GM19240 (cell line): ENCODE measurements around the gene OLFM1.
"Not testable (repeated sequence)": the region's sequence is repeated elsewhere in the genome, so short reads cannot be mapped to it uniquely, and the experiment has no call there.

Experiments
- DNase-seq: peaks from one replicate; pipeline ENCODE4 v3.0.0; 2011; ENCODE audit warnings: low spot score; ENCODE audit not compliant: insufficient read length

OLFM1 gene

GRCh38 chr9:135060461-135061116 is 26.9 kb upstream of the OLFM1 start:
- DNase-seq = no peak

- DNase-seq = no peak
Measured at GRCh38 chr9:135061441-135061840, 26.0 kb upstream of the OLFM1 start.

- DNase-seq = no peak
Measured at GRCh38 chr9:135062254-135062653, 25.2 kb upstream of the OLFM1 start.

- not testable (repeated sequence) for DNase-seq
Measured at GRCh38 chr9:135063466-135063865, 24.0 kb upstream of the OLFM1 start.

- not testable (repeated sequence) for DNase-seq
Measured at GRCh38 chr9:135063888-135064287, 23.6 kb upstream of the OLFM1 start.

- DNase-seq = no peak
Measured at GRCh38 chr9:135065151-135065550, 22.3 kb upstream of the OLFM1 start.

GRCh38 chr9:135065804-135066203 is 21.7 kb upstream of the OLFM1 start:
- no peak for DNase-seq

- DNase-seq = no peak
Measured at GRCh38 chr9:135066291-135066690, 21.2 kb upstream of the OLFM1 start.

GRCh38 chr9:135067096-135067710 is 20.3 kb upstream of the OLFM1 start:
- DNase-seq = no peak

GRCh38 chr9:135068776-135069415 is 18.6 kb upstream of the OLFM1 start:
- no peak for DNase-seq

GRCh38 chr9:135069558-135070197 is 17.8 kb upstream of the OLFM1 start:
- DNase-seq = no peak

GRCh38 chr9:135070198-135070951 is 17.1 kb upstream of the OLFM1 start:
- DNase-seq = no peak

- no peak for DNase-seq
Measured at GRCh38 chr9:135070964-135071735, 16.3 kb upstream of the OLFM1 start.

GRCh38 chr9:135073081-135073740 is 14.3 kb upstream of the OLFM1 start:
- DNase-seq = no peak

GRCh38 chr9:135073741-135074305 is 13.6 kb upstream of the OLFM1 start:
- DNase-seq = no peak

- DNase-seq = no peak
Measured at GRCh38 chr9:135074354-135075233, 12.9 kb upstream of the OLFM1 start.

GRCh38 chr9:135075234-135076142 is 12.0 kb upstream of the OLFM1 start:
- no peak for DNase-seq
